GM18508 (cell line): ENCODE data around the gene OVAAL.

ENCODE experiments used
- ATAC-seq: cut with Tn5 transposase; IDR thresholded peaks from one replicate; pipeline ENCODE4 v1.9.1; 2021; ENCODE audit warnings: moderate number of reproducible peaks; ENCODE audit not compliant: insufficient read depth, unreplicated experiment

The OVAAL gene

DNA sequence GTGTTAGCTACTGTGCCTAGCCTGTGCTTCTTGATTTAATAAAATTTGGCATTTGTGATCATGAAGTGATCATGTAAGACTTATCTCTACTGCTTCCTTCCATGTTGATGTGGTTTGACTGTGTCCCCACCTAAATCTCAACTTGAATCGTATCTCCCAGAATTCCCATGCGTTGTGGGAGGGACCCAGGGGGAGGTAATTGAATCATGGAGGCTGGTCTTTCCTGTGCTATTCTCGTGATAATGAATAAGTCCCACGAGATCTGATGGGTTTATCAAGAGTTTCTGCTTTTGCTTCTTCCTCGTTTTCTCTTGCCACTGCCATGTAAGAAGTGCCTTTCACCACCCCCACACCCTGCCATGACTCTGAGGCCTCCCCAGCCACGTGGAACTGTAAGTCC, at the start of gene OVAAL:
TSS of gene OVAAL (plus strand) at position 301 of the 400 bp plus-strand sequence.
- no peak for ATAC-seq

GRCh38 chr1:180510882-180511281, 47.9 kb upstream of the OVAAL start:
- no peak for ATAC-seq

- no peak for ATAC-seq
These were observed 45.2 kb upstream of the OVAAL start for GRCh38 chr1:180513531-180513930.

- no peak for ATAC-seq
These were observed 43.4 kb upstream of the OVAAL start for GRCh38 chr1:180515364-180515763.

GRCh38 chr1:180515857-180516388, 42.8 kb upstream of the OVAAL start:
- peak; percentile 92 for ATAC-seq

DNA sequence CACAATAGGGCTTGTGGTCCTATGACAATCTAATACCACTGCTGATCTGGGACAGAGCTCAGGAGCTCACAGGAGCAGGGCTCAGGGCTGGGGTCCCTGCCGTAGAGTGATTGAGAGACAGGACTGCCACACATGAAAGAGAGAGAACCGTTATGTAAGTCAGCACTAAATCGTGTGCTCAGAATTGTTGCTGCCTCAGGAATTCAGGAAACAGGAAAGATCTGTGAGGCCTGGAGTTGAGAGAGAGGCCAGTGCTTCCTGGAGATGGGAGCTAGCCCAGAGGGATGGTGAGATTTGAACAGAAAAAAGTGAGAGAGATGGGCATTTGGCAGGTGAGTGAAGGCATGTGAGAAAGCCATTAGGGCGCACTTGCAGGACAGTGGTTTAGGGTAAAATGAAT, 38.9 kb upstream of the OVAAL start:
- no peak for ATAC-seq

GRCh38 chr1:180521474-180522212, 37.1 kb upstream of the OVAAL start:
- ATAC-seq = no peak

DNA sequence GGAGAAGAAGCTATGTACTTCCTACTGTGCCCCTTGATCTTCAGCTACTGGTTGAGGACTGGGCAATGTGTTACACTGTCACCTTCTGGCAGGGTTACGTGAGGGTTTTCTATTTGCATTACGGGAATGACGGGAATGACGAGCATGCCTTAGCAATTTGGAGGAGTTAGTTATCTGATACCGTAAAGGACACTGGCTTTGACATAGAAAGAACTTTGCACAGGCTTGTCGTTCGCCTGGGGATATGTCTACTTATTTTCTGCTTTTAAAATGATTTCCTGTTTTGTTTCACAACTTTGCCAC, 36.6 kb upstream of the OVAAL start:
- ATAC-seq = no peak

- ATAC-seq = no peak
These were observed 34.4 kb upstream of the OVAAL start for GRCh38 chr1:180524160-180524914.

DNA sequence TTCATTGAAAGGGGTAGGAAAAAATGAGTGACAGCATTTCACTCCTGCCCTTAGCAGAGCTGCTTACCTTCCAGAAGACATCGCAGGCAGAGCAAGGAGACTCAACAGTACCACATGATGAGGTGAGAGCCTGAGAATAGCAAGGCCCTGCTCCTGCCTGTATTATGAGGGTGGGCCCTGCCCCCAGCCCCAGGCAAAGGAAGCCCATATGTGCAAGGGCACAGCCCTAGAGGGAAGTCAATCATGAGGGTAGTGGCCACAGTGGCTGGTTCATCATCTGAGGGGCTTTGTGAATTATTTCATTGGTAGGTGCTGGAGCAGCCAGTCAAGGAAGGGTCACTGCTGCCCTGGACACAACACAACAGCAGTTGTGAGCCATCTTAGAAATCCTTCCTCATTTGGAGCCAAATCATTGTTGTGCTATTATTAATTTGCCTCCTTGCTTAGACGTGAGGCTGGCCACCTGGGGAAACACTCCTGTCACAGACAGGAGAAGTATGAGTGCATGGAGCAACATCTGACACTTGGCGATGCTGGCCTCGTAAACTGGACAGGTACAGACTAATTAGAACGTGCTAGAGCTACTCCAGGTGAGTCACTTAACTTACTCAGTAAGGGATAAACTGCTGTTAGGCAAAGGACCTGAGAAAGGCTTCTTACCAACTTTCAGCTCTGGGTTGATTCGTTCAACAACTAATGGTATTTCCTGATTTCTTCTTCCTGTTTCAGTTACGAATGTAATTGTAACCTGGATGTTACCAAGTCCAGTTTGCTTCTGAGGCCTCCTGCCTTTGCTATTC, 33.6 kb upstream of the OVAAL start:
- ATAC-seq = no peak

DNA sequence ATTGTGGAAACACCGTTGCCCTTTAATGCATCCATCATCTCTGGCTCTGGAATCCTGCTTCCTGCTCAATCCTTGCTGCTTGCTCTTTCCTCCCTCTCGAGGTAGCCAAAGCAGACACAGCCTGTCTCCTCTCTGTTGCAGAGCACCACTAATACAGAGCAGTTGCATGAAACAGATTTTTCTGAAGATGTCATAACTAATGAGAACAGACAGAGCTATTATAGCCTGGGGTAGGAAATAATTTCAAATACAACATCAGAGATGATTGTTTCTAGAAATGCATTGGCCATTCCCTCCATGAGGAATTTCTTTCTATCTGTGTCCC, 33.1 kb upstream of the OVAAL start:
- ATAC-seq = no peak

GRCh38 chr1:180527101-180527669, 31.6 kb upstream of the OVAAL start:
- no peak for ATAC-seq

DNA sequence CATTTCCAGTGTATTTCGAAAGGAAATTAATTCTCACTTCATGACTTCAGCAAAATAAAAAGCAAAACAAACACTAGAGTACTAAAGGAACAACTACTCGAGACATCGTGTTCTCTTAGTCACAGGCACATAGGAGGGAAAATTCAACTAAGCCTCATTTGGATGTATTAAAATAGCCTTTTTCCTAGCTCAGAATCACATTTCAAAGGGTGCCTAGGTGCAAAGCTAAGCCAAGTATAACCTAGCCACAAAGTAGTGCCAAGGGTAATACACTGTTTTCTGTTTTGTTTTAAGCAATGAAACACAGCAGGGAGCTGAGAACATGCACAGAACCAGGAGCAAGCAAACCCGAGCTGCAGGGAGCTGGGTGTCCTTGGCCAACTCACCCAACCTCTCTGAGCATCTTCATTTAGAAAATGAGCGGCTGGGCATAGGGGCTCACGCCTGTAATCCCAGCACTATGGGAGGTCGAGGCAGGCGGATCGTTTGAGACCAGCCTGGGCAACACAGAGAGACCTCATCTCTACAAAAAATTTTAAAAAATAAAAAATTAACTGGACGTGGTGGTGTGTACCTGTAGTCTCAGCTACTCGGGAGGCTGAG, 29.8 kb upstream of the OVAAL start:
- no peak for ATAC-seq

DNA sequence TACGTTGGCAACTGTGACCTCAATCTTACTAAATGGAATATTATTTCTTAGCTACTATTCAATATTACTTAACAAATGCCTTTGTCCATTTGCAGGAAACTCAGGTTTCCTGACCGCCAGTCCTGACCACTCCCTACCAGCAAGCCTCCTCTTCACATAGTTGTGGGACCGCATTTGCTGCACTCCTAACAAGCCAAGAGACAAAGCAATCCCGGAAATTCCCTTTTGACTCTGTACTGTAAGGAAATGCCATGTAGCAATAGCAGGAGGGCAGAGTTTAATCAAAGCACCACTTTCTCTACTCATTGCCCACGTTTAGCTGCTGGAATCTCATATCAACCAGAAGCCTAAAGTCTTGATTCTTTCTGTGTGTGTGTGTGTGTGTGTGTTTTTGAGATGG, 28.3 kb upstream of the OVAAL start:
- no peak for ATAC-seq

- no peak for ATAC-seq
These were observed 25.9 kb upstream of the OVAAL start for GRCh38 chr1:180532854-180533253.

- no peak for ATAC-seq
These were observed 25.3 kb upstream of the OVAAL start for GRCh38 chr1:180533266-180533987.

- ATAC-seq = no peak
These were observed 24.6 kb upstream of the OVAAL start for GRCh38 chr1:180534214-180534613.

GRCh38 chr1:180535418-180535999, 23.3 kb upstream of the OVAAL start:
- ATAC-seq = no peak

DNA sequence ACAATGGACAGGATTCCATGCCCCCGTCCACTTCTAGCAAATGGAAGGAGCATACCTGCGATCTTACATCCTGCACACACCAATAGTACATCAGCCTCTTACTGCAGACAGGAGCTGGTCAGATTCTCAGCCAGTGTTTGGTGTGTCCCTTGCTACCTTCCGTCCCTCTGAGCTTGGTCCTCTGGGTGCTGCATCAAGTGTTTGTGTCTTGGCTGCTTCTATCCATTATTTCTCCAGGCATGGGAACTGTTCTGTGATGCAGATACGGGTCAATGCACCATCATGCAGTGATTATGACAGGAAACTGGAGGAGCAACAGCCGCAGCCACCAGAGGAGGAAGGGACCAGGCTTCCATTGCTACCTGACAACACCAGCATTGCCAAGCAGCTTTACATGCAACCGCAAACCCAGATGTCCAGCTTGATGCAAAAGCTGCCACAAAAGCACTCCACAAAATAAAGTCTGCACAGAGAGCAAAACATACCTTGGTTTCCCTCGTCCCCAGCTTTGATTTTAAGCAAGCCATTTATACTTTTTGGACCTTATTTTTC, 21.9 kb upstream of the OVAAL start:
- ATAC-seq = no peak
